ENCODE measurements around the gene NCBP1. TPM values are rescaled to one million over a fixed set of nuclear protein-coding genes. Genes with fewer than 3 reads are reported as not detected.

NCBP1 gene
- total and polyA plus RNA-seq, 2 experiments from 2014 or later, result 22.6 to 33.0 TPM

- Histone ChIP-seq H4K20me1 (ENCODE audit: insufficient read depth, poor library complexity, severe bottlenecking) (no peaks in the 10 kb centered on the region), H2AFZ (no peak overlapping the region), H3K9me2 (replicated peaks; ENCODE audit: insufficient read depth) (no peaks in the 10 kb centered on the region), H3K27me3 (no peaks in the 10 kb centered on the region), H3K27ac (no peak overlapping the region), H3K9me3 (ENCODE audit: low read depth) (no peaks in the 10 kb centered on the region), H3K79me2 (peaks cover 30% of the 10 kb centered on the region), H3K36me3 (replicated peaks; ENCODE audit: insufficient read depth, low read depth) (no peaks in the 10 kb centered on the region), H3K4me3 (no peak overlapping the region), H3K4me2 (no peak overlapping the region), H3K4me1 (ENCODE audit: insufficient read depth) (no peaks in the 10 kb centered on the region)
- no peak for DNase-seq (ENCODE audit: low spot score)
- WGBS (ENCODE audit: low lambda C conversion rate, missing lambda C conversion rate), result 92% methylated on average over 1 of the region's 1 CpG
- TF ChIP-seq CTCF (IDR thresholded peaks at IDR 0.05; ENCODE audit: poor library complexity) (no peak), EZH2 (IDR thresholded peaks at IDR 0.05; ENCODE audit: borderline replicate concordance) (no peak), EZH2phosphoT487 (IDR thresholded peaks at IDR 0.05; ENCODE audit: low read depth, severe bottlenecking, unreplicated experiment) (no peak)
These were observed 9.7 kb upstream of the NCBP1 start for GRCh38 chr9:97623946-97624345.

GRCh38 chr9:97625620-97626019 is 8.0 kb upstream of the NCBP1 start:
- no peak overlapping the region for H3K27ac ChIP-seq
- H3K27me3 ChIP-seq, result no peaks in the 10 kb centered on the region
- no peaks in the 10 kb centered on the region for H3K36me3 ChIP-seq (replicated peaks; ENCODE audit: insufficient read depth, low read depth)
- H3K4me3 ChIP-seq, result no peak overlapping the region
- H3K4me1 ChIP-seq (ENCODE audit: insufficient read depth), result no peaks in the 10 kb centered on the region
- H3K79me2 ChIP-seq, result peaks cover 46% of the 10 kb centered on the region
- no peaks in the 10 kb centered on the region for H4K20me1 ChIP-seq (ENCODE audit: insufficient read depth, poor library complexity, severe bottlenecking)
- no peak overlapping the region for H2AFZ ChIP-seq
- H3K9me2 ChIP-seq (replicated peaks; ENCODE audit: insufficient read depth), result no peaks in the 10 kb centered on the region
- 81% methylated on average over 3 of the region's 3 CpGs for WGBS (ENCODE audit: low lambda C conversion rate, missing lambda C conversion rate)
- H3K4me2 ChIP-seq, result no peak overlapping the region
- TF ChIP-seq EZH2 (IDR thresholded peaks at IDR 0.05; ENCODE audit: borderline replicate concordance), result no peak
- no peak for TF ChIP-seq EZH2phosphoT487 (IDR thresholded peaks at IDR 0.05; ENCODE audit: low read depth, severe bottlenecking, unreplicated experiment)
- TF ChIP-seq CTCF (IDR thresholded peaks at IDR 0.05; ENCODE audit: poor library complexity), result no peak
- no peaks in the 10 kb centered on the region for H3K9me3 ChIP-seq (ENCODE audit: low read depth)
- no peak for DNase-seq (ENCODE audit: low spot score)

- Histone ChIP-seq H4K20me1 (ENCODE audit: insufficient read depth, poor library complexity, severe bottlenecking) (no peaks in the 10 kb centered on the region), H3K27ac (no peak overlapping the region), H3K27me3 (no peaks in the 10 kb centered on the region), H3K36me3 (replicated peaks; ENCODE audit: insufficient read depth, low read depth) (no peaks in the 10 kb centered on the region), H3K9me2 (replicated peaks; ENCODE audit: insufficient read depth) (no peaks in the 10 kb centered on the region), H3K4me2 (peak overlapping the region; percentile 46), H2AFZ (no peak overlapping the region), H3K4me1 (ENCODE audit: insufficient read depth) (peaks cover 9% of the 10 kb centered on the region), H3K9me3 (ENCODE audit: low read depth) (no peaks in the 10 kb centered on the region), H3K79me2 (peaks cover 62% of the 10 kb centered on the region), H3K4me3 (no peak overlapping the region)
- WGBS (ENCODE audit: low lambda C conversion rate, missing lambda C conversion rate), result 70% methylated on average over 5 of the region's 5 CpGs
- no peak for DNase-seq (ENCODE audit: low spot score)
- TF ChIP-seq EZH2phosphoT487 (IDR thresholded peaks at IDR 0.05; ENCODE audit: low read depth, severe bottlenecking, unreplicated experiment) (no peak), CTCF (IDR thresholded peaks at IDR 0.05; ENCODE audit: poor library complexity) (no peak), EZH2 (IDR thresholded peaks at IDR 0.05; ENCODE audit: borderline replicate concordance) (no peak)
These were observed 6.0 kb upstream of the NCBP1 start for GRCh38 chr9:97627624-97628023.

- Histone ChIP-seq H3K79me2 (peaks cover 62% of the 10 kb centered on the region), H3K36me3 (replicated peaks; ENCODE audit: insufficient read depth, low read depth) (no peaks in the 10 kb centered on the region), H3K9me2 (replicated peaks; ENCODE audit: insufficient read depth) (no peaks in the 10 kb centered on the region), H3K27ac (no peak overlapping the region), H3K4me3 (no peak overlapping the region), H3K27me3 (no peaks in the 10 kb centered on the region), H3K9me3 (ENCODE audit: low read depth) (no peaks in the 10 kb centered on the region), H3K4me1 (ENCODE audit: insufficient read depth) (peaks cover 9% of the 10 kb centered on the region), H2AFZ (no peak overlapping the region), H4K20me1 (ENCODE audit: insufficient read depth, poor library complexity, severe bottlenecking) (no peaks in the 10 kb centered on the region), H3K4me2 (no peak overlapping the region)
- no peak for TF ChIP-seq EZH2 (IDR thresholded peaks at IDR 0.05; ENCODE audit: borderline replicate concordance)
- no peak for TF ChIP-seq CTCF (IDR thresholded peaks at IDR 0.05; ENCODE audit: poor library complexity)
- no peak for TF ChIP-seq EZH2phosphoT487 (IDR thresholded peaks at IDR 0.05; ENCODE audit: low read depth, severe bottlenecking, unreplicated experiment)
- 91% methylated on average over 3 of the region's 3 CpGs for WGBS (ENCODE audit: low lambda C conversion rate, missing lambda C conversion rate)
- no peak for DNase-seq (ENCODE audit: low spot score)
These were observed 5.0 kb upstream of the NCBP1 start for GRCh38 chr9:97628668-97629067.

All from hepatocyte (in vitro differentiated cells).